CD4-positive, alpha-beta memory T cell (primary cell): ENCODE results near the gene FMN1. TPM values are rescaled to one million over a fixed set of nuclear protein-coding genes. Genes with fewer than 3 reads are reported as not detected.

Experiments
- CTCF ChIA-PET: fragments of 350-600 bp; sonication (Branson Sonifier 250); formaldehyde crosslinking; loops from one replicate; lab custom pipeline; 2021; ENCODE audit warnings: inconsistent platforms; ENCODE audit not compliant: partially characterized antibody; lab: Charles Lee
- POLR2A ChIA-PET: fragments of 350-600 bp; sonication (Branson Sonifier 250); formaldehyde crosslinking; loops from one replicate; lab custom pipeline; 2021; ENCODE audit not compliant: partially characterized antibody; lab: Charles Lee
- DNase-seq, 5 donors: peaks; one replicate each; pipeline versions ENCODE4 v3.0.0 to v3.0.0-alpha.2; 2020 to 2022; ENCODE audit warnings: mixed read lengths in 1 of 5
- H3K27ac ChIP-seq: one replicate; pipeline ENCODE4 v1.7.0; 2013; ENCODE audit warnings: low read depth, low read length
- H3K27me3 ChIP-seq: 2 replicates; pipeline ENCODE4 v1.7.0; 2013; ENCODE audit warnings: mild to moderate bottlenecking, low read length, moderate library complexity; ENCODE audit not compliant: insufficient read depth
- H3K36me3 ChIP-seq: 2 replicates; pipeline ENCODE4 v1.7.0; 2013; ENCODE audit warnings: mild to moderate bottlenecking, low read length, moderate library complexity; ENCODE audit not compliant: insufficient read depth
- H3K4me1 ChIP-seq: 2 replicates; pipeline ENCODE4 v1.7.0; 2013; ENCODE audit warnings: mild to moderate bottlenecking, low read length, moderate library complexity; ENCODE audit not compliant: insufficient read depth
- H3K4me3 ChIP-seq, 2 donors: one replicate each; pipeline ENCODE4 v1.7.0; 2013; ENCODE audit warnings: low read length in 2 of 2, mild to moderate bottlenecking in 1 of 2
- H3K9me3 ChIP-seq, 2 donors: one replicate each; pipeline ENCODE4 v1.7.0; 2013; ENCODE audit warnings: low read length in 2 of 2, control low read depth in 1 of 2; ENCODE audit not compliant: control insufficient read depth in 1 of 2
- H3K27ac Mint-ChIP-seq, 7 donors: one replicate each; pipeline ENCODE4 v1.8.0; 2020 to 2021; ENCODE audit warnings: mixed read lengths in 7 of 7, mild to moderate bottlenecking in 6 of 7, inconsistent platforms in 3 of 7, moderate library complexity in 3 of 7
- H3K27me3 Mint-ChIP-seq, 2 donors: one replicate each; pipeline ENCODE4 v1.8.0; 2020 to 2021; ENCODE audit warnings: mixed read lengths in 2 of 2
- H3K36me3 Mint-ChIP-seq, 2 donors: one replicate each; pipeline ENCODE4 v1.8.0; 2020 to 2021; ENCODE audit warnings: mixed read lengths in 2 of 2, inconsistent platforms in 1 of 2, mild to moderate bottlenecking in 1 of 2
- H3K4me1 Mint-ChIP-seq, 4 donors: one replicate each; pipeline ENCODE4 v1.8.0; 2020 to 2021; ENCODE audit warnings: mixed read lengths in 4 of 4, mild to moderate bottlenecking in 1 of 4
- H3K4me3 Mint-ChIP-seq, 8 donors: one replicate each; pipeline ENCODE4 v1.8.0; 2020 to 2021; ENCODE audit warnings: mixed read lengths in 8 of 8, mild to moderate bottlenecking in 7 of 8, moderate library complexity in 6 of 8, inconsistent platforms in 3 of 8
- H3K9me3 Mint-ChIP-seq, 8 donors: one replicate each; pipeline ENCODE4 v1.8.0; 2020 to 2021; ENCODE audit warnings: mixed read lengths in 8 of 8, mild to moderate bottlenecking in 5 of 8, inconsistent platforms in 3 of 8, moderate library complexity in 1 of 8
- intact Hi-C: fragments of 100-400 bp; cut with micrococcal nuclease; formaldehyde crosslinking; loops from one replicate; pipeline ENCODE4 v1.15.1; 2023
- polyA plus RNA-seq, 2 donors: library from polyadenylated mRNA; unstranded; fragments of 300-500 nt; fragmentation: Illumina TruSeq; gene quantifications; one replicate each; pipeline ENCODE4 v1.2.3, GENCODE V29; 2021
- total RNA-seq, 2 experiments: library from RNA; stranded (reverse); gene quantifications; one replicate each; pipeline ENCODE4 v1.2.3, GENCODE V29; 2021

Gene FMN1
- total and polyA plus RNA-seq, 4 experiments from 2014 or later = 0.02 to 0.84 (median 0.38) TPM

GRCh38 chr15:32893421-32893820 is 301.1 kb downstream of the FMN1 start:
- H3K27me3 ChIP-seq = no peaks in the 10 kb centered on the region
- DNase-seq = no peak
- H3K27me3 Mint-ChIP-seq = peaks cover 0 to 3% of the 10 kb centered on the region in 2 donors
- H3K4me3 ChIP-seq = no peak overlapping the region
- peaks cover 0 to 2% (median 0%) of the 10 kb centered on the region in 8 donors for H3K9me3 Mint-ChIP-seq
- ChIA-PET CTCF (no interaction called here), POLR2A (no interaction called here)
- no peak overlapping the region for H3K27ac Mint-ChIP-seq
- intact Hi-C loops = no loop called here
- no peaks in the 10 kb centered on the region for H3K4me1 ChIP-seq
- no peaks in the 10 kb centered on the region for H3K9me3 ChIP-seq
- H3K4me3 Mint-ChIP-seq = no peak overlapping the region
- no peak overlapping the region for H3K27ac ChIP-seq
- no peaks in the 10 kb centered on the region for H3K36me3 Mint-ChIP-seq
- no peaks in the 10 kb centered on the region for H3K36me3 ChIP-seq
- H3K4me1 Mint-ChIP-seq = no peaks in the 10 kb centered on the region

GRCh38 chr15:32889214-32889613 is 305.3 kb downstream of the FMN1 start:
- H3K4me1 Mint-ChIP-seq = no peaks in the 10 kb centered on the region
- no peaks in the 10 kb centered on the region for H3K27me3 ChIP-seq
- H3K9me3 Mint-ChIP-seq = peaks cover 0 to 2% (median 0%) of the 10 kb centered on the region in 8 donors
- no peaks in the 10 kb centered on the region for H3K36me3 ChIP-seq
- no peak overlapping the region for H3K27ac ChIP-seq
- no peak overlapping the region for H3K27ac Mint-ChIP-seq
- H3K36me3 Mint-ChIP-seq = no peaks in the 10 kb centered on the region
- intact Hi-C loops = no loop called here
- H3K4me3 ChIP-seq = no peak overlapping the region
- peaks cover 0 to 2% of the 10 kb centered on the region in 2 donors for H3K27me3 Mint-ChIP-seq
- no peaks in the 10 kb centered on the region for H3K9me3 ChIP-seq
- POLR2A ChIA-PET = no interaction called here
- H3K4me1 ChIP-seq = no peaks in the 10 kb centered on the region
- no peak for DNase-seq
- CTCF ChIA-PET = no interaction called here
- H3K4me3 Mint-ChIP-seq = no peak overlapping the region

- H3K9me3 Mint-ChIP-seq = peaks cover 0 to 2% (median 0%) of the 10 kb centered on the region in 8 donors
- H3K27ac Mint-ChIP-seq = no peak overlapping the region
- no peak overlapping the region for H3K27ac ChIP-seq
- no peaks in the 10 kb centered on the region for H3K36me3 Mint-ChIP-seq
- H3K27me3 ChIP-seq = no peaks in the 10 kb centered on the region
- POLR2A ChIA-PET = no interaction called here
- peaks cover 1 to 2% of the 10 kb centered on the region in 2 donors for H3K27me3 Mint-ChIP-seq
- CTCF ChIA-PET = no interaction called here
- H3K9me3 ChIP-seq = no peaks in the 10 kb centered on the region
- no peaks in the 10 kb centered on the region for H3K36me3 ChIP-seq
- no peaks in the 10 kb centered on the region for H3K4me1 ChIP-seq
- H3K4me3 ChIP-seq = no peak overlapping the region
- H3K4me3 Mint-ChIP-seq = no peak overlapping the region
- H3K4me1 Mint-ChIP-seq = no peaks in the 10 kb centered on the region
- intact Hi-C loops = no loop called here
- DNase-seq = no peak
These were observed 306.2 kb downstream of the FMN1 start for GRCh38 chr15:32888221-32888761.

- CTCF ChIA-PET = interaction anchor here (1.0 kb wide), 1 partner anchor 11 kb away, joined by 3 read pairs; no protein-coding TSS in a partner anchor
- no peaks in the 10 kb centered on the region for H3K36me3 Mint-ChIP-seq
- POLR2A ChIA-PET = no interaction called here
These were observed 307.4 kb downstream of the FMN1 start for GRCh38 chr15:32887090-32887489.

GRCh38 chr15:32886459-32886858 is 308.1 kb downstream of the FMN1 start:
- H3K9me3 ChIP-seq = no peaks in the 10 kb centered on the region
- H3K27me3 ChIP-seq = no peaks in the 10 kb centered on the region
- peaks cover 0 to 1% (median 0%) of the 10 kb centered on the region in 4 donors for H3K4me1 Mint-ChIP-seq
- intact Hi-C loops = no loop called here
- H3K36me3 Mint-ChIP-seq = no peaks in the 10 kb centered on the region
- ChIA-PET POLR2A (no interaction called here), CTCF (no interaction called here)
- no peaks in the 10 kb centered on the region for H3K4me1 ChIP-seq
- no peak for DNase-seq
- H3K36me3 ChIP-seq = no peaks in the 10 kb centered on the region
- H3K4me3 ChIP-seq = no peak overlapping the region
- H3K9me3 Mint-ChIP-seq = no peaks in the 10 kb centered on the region
- no peak overlapping the region for H3K27ac Mint-ChIP-seq
- no peak overlapping the region for H3K4me3 Mint-ChIP-seq
- H3K27me3 Mint-ChIP-seq = peaks cover 1 to 3% of the 10 kb centered on the region in 2 donors
- no peak overlapping the region for H3K27ac ChIP-seq

More at GRCh38 chr15:32887090-32887489, 307.4 kb downstream of the FMN1 start:
- Mint-ChIP-seq H3K27ac (no peak overlapping the region), H3K9me3 (no peaks in the 10 kb centered on the region), H3K4me1 (peaks cover 0 to 1% (median 0%) of the 10 kb centered on the region in 4 donors), H3K27me3 (peaks cover 1 to 2% of the 10 kb centered on the region in 2 donors), H3K4me3 (no peak overlapping the region)
- Histone ChIP-seq H3K27ac (no peak overlapping the region), H3K4me3 (no peak overlapping the region), H3K4me1 (no peaks in the 10 kb centered on the region), H3K9me3 (no peaks in the 10 kb centered on the region), H3K36me3 (no peaks in the 10 kb centered on the region), H3K27me3 (no peaks in the 10 kb centered on the region)
- intact Hi-C loops = no loop called here
- DNase-seq = no peak

GRCh38 chr15:32885713-32886112 is 308.8 kb downstream of the FMN1 start:
- Mint-ChIP-seq H3K36me3 (no peaks in the 10 kb centered on the region), H3K4me3 (no peak overlapping the region), H3K9me3 (no peaks in the 10 kb centered on the region), H3K27me3 (peaks cover 1 to 3% of the 10 kb centered on the region in 2 donors), H3K27ac (no peak overlapping the region), H3K4me1 (peaks cover 0 to 1% (median 0%) of the 10 kb centered on the region in 4 donors)
- CTCF ChIA-PET = no interaction called here
- POLR2A ChIA-PET = no interaction called here
- DNase-seq = no peak
- no peak overlapping the region for H3K4me3 ChIP-seq
- no peaks in the 10 kb centered on the region for H3K36me3 ChIP-seq
- no peaks in the 10 kb centered on the region for H3K9me3 ChIP-seq
- intact Hi-C loops = no loop called here
- H3K27ac ChIP-seq = no peak overlapping the region
- H3K27me3 ChIP-seq = no peaks in the 10 kb centered on the region
- H3K4me1 ChIP-seq = no peaks in the 10 kb centered on the region

GRCh38 chr15:32884146-32884545 is 310.4 kb downstream of the FMN1 start:
- Histone ChIP-seq H3K4me1 (no peaks in the 10 kb centered on the region), H3K36me3 (no peaks in the 10 kb centered on the region), H3K27ac (no peak overlapping the region), H3K9me3 (no peaks in the 10 kb centered on the region), H3K27me3 (no peaks in the 10 kb centered on the region), H3K4me3 (no peak overlapping the region)
- CTCF ChIA-PET = no interaction called here
- no peaks in the 10 kb centered on the region for H3K9me3 Mint-ChIP-seq
- peaks cover 1 to 4% of the 10 kb centered on the region in 2 donors for H3K27me3 Mint-ChIP-seq
- H3K4me1 Mint-ChIP-seq = peaks cover 0 to 1% (median 0%) of the 10 kb centered on the region in 4 donors
- no peaks in the 10 kb centered on the region for H3K36me3 Mint-ChIP-seq
- DNase-seq = no peak
- H3K27ac Mint-ChIP-seq = peak overlapping the region in 1 of 7 donors; percentile 12
- intact Hi-C loops = no loop called here
- POLR2A ChIA-PET = no interaction called here
- no peak overlapping the region for H3K4me3 Mint-ChIP-seq
